GM23248 (cell line): ENCODE measurements around the gene DMRTC2.

Experiments used
- EZH2 ChIP-seq: fragments of 200-600 bp; sonication (generic); IDR thresholded peaks from 2 replicates; pipeline ENCODE4 v1.6.1; 2018; ENCODE audit warnings: antibody characterized with exemption, mild to moderate bottlenecking; ENCODE audit not compliant: insufficient read depth, poor library complexity, severe bottlenecking
- EZH2phosphoT487 ChIP-seq: fragments of 200-600 bp; sonication (generic); IDR thresholded peaks from 2 replicates; pipeline ENCODE4 v1.6.1; 2018; ENCODE audit warnings: antibody characterized with exemption, moderate library complexity, mild to moderate bottlenecking, low read depth; ENCODE audit not compliant: insufficient read depth

DNA sequence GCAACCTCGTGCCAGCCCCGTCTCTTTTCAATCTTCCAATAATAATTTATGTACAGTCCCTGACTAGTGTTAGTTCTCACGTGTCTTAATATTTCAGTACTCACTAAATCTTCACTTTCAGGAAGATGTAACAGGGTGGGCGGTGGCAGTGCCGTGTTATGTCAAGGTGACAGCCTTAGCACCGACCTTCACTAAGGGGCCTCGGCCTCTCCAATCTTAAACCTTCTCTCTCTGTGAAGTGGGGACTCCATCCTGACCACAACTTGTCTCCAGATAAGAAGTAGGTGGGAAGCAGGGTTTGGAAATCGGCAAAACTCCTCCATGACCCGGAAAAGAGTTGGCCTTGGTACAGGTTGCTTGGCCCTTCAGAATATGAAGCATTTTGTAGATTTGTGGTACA lies 17.0 kb downstream of the DMRTC2 start:
- no peak for TF ChIP-seq EZH2
- TF ChIP-seq EZH2phosphoT487: no peak
